ENCODE measurements around the gene RIPK4. TPM values are rescaled to one million over a fixed set of nuclear protein-coding genes. Genes with fewer than 3 reads are reported as not detected.

Gene RIPK4
- total and polyA plus RNA-seq, 2 of the 13 experiments (the other 11 are each of a cell fraction or from before 2014, with no cell fraction given), result 3.1 to 4.9 TPM

DNA sequence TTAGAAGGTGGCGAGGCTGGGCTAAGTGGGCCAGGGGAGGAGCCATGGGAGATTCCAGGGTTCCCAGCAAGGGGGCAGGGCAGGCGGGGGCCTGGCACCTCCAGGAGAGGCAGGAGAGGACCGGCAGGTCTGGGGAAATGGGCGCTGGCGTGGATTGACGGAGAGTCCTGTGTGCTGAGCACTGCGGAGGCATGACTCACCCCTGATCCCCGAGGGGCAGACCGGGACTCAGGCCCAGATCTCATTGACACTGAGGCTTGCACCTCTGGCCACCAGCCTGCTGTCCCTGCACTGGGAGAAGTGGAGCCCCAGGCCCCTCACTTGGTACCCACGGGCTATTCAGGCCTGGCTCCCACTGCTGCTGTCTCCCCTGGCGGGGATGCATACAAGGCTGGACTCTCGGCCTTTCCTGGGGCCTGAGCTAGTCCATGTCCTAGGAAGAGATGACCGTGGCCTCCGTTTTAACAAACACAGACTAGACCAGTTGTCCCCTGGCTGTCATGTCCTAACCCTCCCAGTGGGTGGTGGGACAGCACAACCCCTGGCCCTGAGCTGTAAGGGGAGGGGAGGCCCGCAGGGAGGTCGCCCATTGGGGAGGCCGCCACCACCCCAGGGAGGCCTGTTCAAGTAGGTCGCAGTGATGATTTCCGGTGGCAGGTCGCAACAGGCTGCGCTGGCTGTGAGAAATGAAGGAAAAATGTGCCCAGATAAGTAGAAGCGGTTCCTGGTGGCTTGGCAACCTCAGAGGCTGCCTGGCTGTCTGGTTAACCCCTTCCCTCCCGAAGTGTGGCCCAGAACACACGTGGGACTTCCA is 39.7 kb downstream of the RIPK4 start (continued):
- TF ChIP-seq, protein P1, sequence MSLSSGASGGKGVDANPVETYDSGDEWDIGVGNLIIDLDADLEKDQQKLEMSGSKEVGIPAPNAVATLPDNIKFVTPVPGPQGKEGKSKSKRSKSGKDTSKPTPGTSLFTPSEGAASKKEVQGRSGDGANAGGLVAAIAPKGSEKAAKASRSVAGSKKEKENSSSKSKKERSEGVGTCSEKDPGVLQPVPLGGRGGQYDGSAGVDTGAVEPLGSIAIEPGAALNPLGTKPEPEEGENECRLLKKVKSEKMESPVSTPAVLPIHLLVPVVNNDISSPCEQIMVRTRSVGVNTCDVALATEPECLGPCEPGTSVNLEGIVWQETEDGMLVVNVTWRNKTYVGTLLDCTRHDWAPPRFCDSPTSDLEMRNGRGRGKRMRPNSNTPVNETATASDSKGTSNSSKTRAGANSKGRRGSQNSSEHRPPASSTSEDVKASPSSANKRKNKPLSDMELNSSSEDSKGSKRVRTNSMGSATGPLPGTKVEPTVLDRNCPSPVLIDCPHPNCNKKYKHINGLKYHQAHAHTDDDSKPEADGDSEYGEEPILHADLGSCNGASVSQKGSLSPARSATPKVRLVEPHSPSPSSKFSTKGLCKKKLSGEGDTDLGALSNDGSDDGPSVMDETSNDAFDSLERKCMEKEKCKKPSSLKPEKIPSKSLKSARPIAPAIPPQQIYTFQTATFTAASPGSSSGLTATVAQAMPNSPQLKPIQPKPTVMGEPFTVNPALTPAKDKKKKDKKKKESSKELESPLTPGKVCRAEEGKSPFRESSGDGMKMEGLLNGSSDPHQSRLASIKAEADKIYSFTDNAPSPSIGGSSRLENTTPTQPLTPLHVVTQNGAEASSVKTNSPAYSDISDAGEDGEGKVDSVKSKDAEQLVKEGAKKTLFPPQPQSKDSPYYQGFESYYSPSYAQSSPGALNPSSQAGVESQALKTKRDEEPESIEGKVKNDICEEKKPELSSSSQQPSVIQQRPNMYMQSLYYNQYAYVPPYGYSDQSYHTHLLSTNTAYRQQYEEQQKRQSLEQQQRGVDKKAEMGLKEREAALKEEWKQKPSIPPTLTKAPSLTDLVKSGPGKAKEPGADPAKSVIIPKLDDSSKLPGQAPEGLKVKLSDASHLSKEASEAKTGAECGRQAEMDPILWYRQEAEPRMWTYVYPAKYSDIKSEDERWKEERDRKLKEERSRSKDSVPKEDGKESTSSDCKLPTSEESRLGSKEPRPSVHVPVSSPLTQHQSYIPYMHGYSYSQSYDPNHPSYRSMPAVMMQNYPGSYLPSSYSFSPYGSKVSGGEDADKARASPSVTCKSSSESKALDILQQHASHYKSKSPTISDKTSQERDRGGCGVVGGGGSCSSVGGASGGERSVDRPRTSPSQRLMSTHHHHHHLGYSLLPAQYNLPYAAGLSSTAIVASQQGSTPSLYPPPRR (CRISPR knock-in tag; IDR thresholded peaks at IDR 0.05; ENCODE audit: borderline replicate concordance), result no peak
- TF ChIP-seq KDM2A (CRISPR knock-in tag; IDR thresholded peaks at IDR 0.05; ENCODE audit: borderline replicate concordance, low read depth) (peak; percentile 33; the same call in 1 of the 2 replicates), PRDM10 (CRISPR knock-in tag; IDR thresholded peaks at IDR 0.05; ENCODE audit: low read depth) (0 out of 2 replicates have a peak, but pooled peaks have one; percentile 14), CREBL2 (CRISPR knock-in tag; IDR thresholded peaks at IDR 0.05; ENCODE audit: borderline replicate concordance) (no peak), ZMYM3 (CRISPR knock-in tag; IDR thresholded peaks at IDR 0.05) (peak; percentile 35; the same call in 1 of the 2 replicates), HOXA5 (CRISPR knock-in tag; IDR thresholded peaks at IDR 0.05) (no peak), GABPB1 (CRISPR knock-in tag; IDR thresholded peaks at IDR 0.05) (peak; percentile 71), LCORL (IDR thresholded peaks at IDR 0.05) (no peak), LCORL (CRISPR knock-in tag; IDR thresholded peaks at IDR 0.05) (peak; percentile 48; the same call in 1 of the 2 replicates), ZNF557 (CRISPR knock-in tag; IDR thresholded peaks at IDR 0.05) (no peak), SUZ12 (IDR thresholded peaks at IDR 0.05; ENCODE audit: low read depth, low read length) (no peak), ZNF180 (CRISPR knock-in tag; IDR thresholded peaks at IDR 0.05; ENCODE audit: borderline replicate concordance, low read depth) (no peak), MED1 (CRISPR knock-in tag; IDR thresholded peaks at IDR 0.05) (peak; percentile 10; the same call in 1 of the 2 replicates), SPEN (CRISPR knock-in tag; IDR thresholded peaks at IDR 0.05; ENCODE audit: low read depth) (peak; percentile 70; the same call in 1 of the 2 replicates), RAD21 (CRISPR knock-in tag; IDR thresholded peaks at IDR 0.05) (peak; percentile 51; the same call in 1 of the 2 replicates), ZNF850 (CRISPR knock-in tag; conservative IDR thresholded peaks at IDR 0.05) (no peak), ZFX (CRISPR knock-in tag; IDR thresholded peaks at IDR 0.05; ENCODE audit: low read depth) (peak; percentile 88)
- TF ChIP-seq, protein P2, sequence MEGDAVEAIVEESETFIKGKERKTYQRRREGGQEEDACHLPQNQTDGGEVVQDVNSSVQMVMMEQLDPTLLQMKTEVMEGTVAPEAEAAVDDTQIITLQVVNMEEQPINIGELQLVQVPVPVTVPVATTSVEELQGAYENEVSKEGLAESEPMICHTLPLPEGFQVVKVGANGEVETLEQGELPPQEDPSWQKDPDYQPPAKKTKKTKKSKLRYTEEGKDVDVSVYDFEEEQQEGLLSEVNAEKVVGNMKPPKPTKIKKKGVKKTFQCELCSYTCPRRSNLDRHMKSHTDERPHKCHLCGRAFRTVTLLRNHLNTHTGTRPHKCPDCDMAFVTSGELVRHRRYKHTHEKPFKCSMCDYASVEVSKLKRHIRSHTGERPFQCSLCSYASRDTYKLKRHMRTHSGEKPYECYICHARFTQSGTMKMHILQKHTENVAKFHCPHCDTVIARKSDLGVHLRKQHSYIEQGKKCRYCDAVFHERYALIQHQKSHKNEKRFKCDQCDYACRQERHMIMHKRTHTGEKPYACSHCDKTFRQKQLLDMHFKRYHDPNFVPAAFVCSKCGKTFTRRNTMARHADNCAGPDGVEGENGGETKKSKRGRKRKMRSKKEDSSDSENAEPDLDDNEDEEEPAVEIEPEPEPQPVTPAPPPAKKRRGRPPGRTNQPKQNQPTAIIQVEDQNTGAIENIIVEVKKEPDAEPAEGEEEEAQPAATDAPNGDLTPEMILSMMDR (CRISPR knock-in tag; IDR thresholded peaks at IDR 0.05), result peak; percentile 59
